Pulmonary artery endothelial cell (primary cell): ENCODE measurements around the gene LRRC39. TPM values are rescaled to one million over a fixed set of nuclear protein-coding genes. Genes with fewer than 3 reads are reported as not detected.
"Not testable (repeated sequence)": the region's sequence is repeated elsewhere in the genome, so short reads cannot be mapped to it uniquely, and the experiment has no call there.

Source experiments
- DNase-seq: peaks from one replicate; pipeline ENCODE4 v3.0.0-alpha.2; 2011; ENCODE audit warnings: low read depth, low spot score
- total RNA-seq: library from RNA; depleted of rRNA; stranded (reverse); fragments of >200 nt; gene quantifications from 2 replicates; pipeline ENCODE4 v1.2.3, GENCODE V29; 2014

LRRC39 gene
- 0.20 TPM in 1 of 2 replicates, not detected in the other for total RNA-seq

DNA sequence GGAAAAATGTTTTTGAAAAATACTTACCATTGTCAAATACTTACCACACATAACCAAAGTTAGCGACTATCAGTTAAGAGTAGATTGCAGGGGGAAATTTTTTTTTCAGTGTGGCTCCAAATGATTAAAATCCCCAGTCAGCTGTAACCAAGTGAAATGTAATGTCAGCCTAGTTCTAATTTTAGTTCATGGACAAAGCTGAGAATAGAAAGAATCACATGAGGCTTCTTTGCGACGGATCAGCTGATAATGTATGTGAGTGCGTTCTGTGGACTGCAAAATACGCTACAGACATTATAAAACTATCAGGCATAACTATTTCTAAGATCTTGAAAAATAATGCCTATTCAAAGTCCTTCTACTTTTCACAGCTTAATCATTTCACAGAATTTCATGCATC is at the start of gene LRRC39:
Gene LRRC39 (minus strand): TSS at position 166 of the 400 bp plus-strand sequence. CDS start 9,740 bp downstream, outside the sequence.
- no peak for DNase-seq

DNA sequence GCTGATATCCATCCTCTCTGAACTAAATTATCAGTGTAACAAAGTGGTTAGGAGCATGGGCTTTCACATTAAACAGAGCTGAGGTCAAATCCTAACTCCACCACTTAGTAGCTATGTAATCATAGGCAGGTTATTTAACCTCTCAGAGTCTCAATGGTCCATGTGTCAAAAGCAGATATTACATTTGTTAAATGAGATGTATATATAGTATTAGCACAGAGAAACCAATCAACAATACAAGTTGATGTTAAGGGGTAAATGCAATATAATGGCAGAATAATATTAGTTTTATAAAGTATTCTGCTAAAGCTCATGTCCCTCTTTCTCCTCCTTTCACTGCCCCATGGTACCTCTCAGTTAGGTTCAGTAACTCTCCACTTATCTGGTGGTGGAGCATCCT is 44.4 kb upstream of the LRRC39 start:
- DNase-seq, result no peak

DNA sequence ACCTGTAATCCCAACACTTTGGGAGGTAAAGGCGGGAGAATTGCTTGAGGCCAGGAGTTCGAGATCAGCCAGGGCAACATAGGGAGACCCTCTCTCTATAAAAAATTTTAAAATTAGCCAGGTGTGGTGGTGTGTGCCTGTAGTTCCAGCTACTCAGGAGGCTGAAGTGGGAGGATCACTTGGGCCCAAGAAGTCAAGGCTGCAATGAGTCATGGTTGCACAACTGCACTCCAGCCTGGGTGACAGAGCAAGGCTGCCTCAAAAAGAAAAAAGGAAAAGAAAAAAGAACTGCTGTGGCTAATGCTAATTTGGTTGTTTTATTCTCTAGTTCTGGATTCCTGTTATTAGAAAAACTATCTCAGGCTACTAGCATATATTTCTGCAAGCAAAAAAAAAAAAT is 41.8 kb upstream of the LRRC39 start:
- DNase-seq, result no peak

DNA sequence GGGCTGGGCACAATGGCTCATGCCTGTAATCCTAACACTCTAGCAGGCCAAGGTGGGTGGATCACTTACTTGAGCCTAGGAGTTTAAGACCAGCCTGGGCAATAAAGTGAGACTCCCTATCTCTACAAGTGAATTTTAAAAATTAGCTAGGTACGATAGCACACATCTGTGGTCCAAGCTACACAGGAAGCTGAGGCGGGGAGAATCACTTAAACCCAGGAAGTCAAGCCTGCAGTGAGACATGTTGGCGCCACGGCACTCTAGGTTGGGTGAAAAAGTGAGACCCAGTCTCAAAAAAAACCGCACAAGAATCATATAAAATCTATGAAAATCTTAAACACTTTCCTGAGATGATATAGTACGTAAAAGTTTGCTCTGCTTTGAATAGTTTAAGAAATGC is 41.4 kb upstream of the LRRC39 start:
- DNase-seq, result no peak

DNA sequence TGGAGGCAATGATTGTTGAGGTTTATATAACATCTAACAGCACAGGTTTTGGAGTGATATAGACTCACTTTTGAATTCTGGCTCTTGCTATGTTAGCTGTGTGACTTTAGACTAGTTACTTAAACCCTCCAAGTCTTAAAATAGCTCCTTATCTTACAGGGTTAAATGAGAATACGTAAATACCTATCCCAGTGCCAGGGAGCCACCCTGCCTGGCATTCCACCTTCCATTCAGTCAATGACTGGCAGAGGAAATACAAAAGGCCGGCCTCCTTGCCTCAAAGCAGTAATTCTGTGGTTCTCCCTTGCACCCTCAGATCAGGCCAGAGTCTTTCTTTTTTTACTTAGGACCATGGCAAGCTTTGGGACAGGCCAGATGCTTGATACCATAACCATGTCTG is 39.8 kb upstream of the LRRC39 start:
- no peak for DNase-seq

DNA sequence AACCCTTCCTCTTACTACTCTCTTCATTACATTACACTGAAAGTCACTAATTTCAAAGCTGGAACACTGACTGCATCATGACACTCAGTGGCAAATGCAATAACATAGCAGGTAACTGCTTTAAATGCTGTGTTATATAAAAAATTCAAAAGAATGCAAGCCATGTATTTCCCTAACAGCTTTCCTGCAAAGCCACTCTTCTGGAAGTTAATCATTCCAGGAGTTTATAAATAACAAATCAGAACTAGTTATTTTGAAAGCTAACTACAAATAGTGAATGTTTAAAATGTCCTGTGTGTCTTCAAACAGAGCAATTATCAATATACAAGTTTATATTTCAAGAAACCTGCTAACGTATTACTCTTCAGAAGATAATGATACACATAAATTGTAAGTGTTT is 37.0 kb upstream of the LRRC39 start:
- DNase-seq, result no peak

DNA sequence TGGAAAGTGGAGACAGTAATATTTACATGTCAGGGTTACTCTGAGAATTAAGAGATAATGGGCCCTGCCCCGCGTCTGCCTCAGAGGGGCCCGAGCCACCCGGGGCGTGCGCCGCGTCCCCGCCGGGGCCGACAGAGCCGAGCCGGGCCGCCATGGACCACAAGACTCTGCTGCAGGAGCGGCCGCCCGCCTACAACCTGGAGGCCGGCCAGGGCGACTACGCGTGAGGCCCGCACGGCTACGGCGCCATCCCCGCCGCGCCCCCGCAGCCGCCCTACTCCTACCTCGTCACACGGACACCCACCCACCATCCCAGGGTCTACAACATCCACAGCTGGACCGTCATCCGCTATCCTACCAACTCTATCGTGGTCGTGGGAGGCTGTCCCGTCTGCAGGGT is 35.1 kb upstream of the LRRC39 start:
- no peak for DNase-seq

DNA sequence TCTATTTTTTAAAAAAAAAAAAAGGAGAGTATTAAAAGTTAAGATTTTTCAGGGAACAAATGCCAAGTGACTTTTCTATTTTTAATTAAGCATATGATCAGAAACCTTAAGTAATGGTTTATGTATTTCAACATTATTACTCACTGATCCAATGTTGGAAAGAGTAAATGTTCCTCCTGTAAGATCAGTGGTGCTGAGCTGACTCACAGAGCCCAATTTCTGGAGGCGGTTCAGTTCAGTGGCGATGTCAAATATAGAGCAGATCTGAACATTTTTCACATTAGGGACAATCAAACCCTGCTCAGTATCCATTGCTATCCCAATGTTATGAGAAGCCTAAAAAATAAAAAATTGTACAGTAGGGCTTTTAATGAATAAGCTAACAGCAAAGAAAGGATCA is 28.2 kb upstream of the LRRC39 start:
- DNase-seq, result no peak

DNA sequence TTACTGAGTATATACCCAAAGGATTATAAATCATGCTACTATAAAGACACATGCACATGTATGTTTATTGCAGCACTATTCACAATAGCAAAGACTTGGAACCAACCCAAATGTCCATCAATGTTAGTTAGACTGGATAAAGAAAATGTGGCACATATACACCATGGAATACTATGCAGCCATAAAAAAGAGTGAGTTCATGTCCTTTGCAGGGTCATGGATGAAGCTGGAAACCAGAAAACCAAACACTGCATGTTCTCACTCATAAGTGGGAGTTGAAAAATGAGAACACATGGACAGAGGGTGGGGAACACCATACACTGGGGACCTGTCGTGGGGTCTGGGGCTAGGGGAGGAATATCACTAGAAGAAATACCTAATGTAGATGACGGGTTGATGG is 27.5 kb upstream of the LRRC39 start:
- DNase-seq, result not testable (repeated sequence)

DNA sequence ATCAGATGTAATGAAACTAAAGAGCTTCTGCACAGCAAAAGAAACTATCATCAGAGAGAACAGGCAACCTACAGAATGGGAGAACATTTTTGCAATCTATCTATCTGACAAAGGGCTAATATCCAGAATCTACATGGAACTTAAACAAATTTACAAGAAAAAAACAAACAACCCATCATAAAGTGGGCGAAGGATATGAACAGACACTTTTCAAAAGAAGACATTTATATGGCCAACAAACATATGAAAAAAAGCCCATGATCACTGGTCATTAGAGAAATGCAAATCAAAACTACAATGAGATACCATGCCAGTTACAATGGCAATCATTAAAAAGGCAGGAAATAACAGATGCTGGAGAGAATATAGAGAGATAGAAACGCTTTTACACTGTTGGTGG is 27.0 kb upstream of the LRRC39 start:
- DNase-seq, result not testable (repeated sequence)

DNA sequence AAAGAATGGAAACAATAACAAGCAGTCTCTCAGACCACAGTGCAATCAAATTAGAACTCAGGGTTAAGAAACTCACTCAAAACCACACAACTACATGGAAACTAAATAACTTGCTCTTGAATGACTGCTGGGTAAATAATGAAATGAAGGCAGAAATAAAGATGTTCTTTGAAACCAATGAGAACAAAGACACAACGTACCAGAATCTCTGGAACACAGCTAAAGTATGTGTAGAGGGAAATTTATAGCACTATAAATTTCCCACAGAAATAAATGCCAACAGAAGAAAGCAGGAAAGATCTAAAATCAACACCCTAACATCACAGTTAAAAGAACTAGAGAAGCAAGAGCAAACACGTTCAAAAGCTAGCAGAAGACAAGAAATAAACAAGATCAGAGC is 24.6 kb upstream of the LRRC39 start:
- DNase-seq, result not testable (repeated sequence)

DNA sequence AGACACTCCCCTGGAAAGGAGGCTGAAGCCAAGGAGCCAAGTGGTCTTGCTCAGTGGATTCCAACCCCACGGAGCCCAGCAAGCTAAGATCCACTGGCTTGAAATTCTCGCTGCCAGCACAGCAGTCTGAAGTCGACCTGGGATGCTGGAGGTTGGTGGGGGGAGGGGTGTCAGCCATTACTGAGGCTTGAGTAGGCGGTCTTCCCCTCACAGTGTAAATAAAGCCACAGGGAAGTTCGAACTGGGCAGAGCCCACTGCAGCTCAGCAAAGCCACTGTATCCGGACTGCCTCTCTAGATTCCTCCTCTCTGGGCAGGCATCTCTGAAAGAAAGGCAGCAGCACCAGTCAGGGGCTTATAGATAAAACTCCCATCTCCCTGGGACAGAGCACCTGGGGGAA is 22.0 kb upstream of the LRRC39 start:
- DNase-seq, result not testable (repeated sequence)

DNA sequence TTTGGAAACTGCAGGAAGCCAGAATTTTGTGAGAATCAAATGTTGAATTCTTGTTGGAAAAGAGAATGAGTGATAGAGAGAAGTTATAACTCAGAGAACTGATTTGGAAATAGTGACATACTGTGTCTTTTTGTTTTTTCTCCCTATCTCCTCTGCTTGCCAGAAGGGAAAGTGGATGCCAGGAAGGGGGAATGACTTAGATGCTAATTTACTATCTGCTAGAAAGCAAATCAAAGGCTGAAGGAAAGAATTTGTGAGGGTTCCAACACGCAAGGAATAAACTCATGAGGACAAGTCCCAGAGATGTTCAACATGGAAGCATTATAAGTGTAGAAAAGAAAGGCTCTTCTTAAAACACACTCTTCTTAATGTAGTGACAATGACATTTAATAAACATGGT is 20.5 kb upstream of the LRRC39 start:
- no peak for DNase-seq

DNA sequence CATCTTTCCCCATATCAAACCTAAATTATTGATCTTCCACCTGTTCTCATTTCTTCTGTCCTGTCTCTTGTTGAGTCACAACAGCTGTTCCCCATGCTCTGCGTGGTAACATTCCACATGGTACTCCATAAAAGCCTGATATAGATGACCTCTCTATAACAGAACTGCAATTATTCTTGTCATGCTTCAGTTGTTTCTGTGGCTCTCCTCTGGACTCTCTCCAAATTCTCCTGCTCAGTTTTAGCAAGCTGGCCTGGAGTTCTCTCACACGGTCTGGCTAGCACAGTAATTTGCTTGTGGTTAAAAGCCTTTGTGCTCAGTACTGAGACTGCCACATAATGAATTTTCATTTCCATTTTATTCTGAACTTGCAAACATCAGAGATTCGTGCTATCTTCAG is 10.6 kb upstream of the LRRC39 start:
- no peak for DNase-seq

DNA sequence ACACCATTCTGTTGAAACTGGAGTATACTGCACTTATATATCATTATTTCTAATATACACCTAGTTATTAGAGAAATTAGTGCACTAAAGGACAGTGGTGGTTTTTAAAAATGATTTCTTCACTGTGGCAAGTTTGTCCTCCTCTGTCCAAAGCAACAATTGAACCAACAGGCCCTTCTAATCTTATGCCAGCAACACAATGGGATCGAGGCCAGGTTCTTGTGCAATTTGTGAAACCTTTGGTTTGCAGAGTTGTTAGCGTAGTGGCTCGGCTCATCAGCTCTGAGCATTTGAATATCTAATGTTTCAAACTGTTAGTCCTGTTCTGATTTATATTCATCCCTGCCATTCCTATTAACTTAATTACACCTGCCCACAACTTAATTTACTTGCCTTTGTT is 9.9 kb upstream of the LRRC39 start:
- DNase-seq, result no peak

DNA sequence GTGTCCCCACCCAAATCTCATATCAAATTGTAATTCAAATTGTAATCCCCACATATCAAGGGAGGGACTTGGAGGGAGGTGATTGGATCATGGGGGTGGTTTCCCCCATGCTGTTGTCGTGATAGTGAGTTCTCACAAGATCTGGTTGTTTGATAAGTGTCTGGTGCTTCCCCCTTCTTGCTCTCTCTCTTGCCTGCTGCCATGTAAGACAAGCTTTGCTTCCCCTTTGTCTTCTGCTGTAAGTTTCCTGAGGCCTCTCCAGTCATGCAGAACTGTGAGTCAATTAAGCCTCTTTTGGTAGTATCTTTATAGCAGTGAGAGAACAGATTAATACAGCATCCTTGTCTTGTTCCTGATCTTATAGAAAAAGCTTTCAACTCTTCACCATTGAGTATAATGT is 6.5 kb upstream of the LRRC39 start:
- no peak for DNase-seq

DNA sequence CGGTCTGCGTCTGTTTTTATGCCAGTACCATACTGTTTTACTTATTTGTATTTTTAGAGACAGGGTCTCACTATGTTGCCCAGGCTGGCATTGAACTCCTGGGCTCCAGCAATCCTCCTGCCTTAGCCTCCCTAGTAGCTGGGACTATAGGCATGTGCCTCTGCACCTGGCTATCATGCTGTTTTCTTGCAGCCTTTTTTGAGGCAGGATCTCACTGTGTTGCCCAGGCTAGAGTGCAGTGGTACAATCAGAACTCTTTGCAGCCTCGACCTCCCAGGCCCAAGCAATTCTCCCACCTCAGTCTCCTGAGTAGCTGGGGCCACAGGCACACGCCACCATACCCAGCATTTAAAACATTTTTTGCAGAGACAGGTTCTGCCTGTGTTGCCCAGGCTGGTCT is 5.3 kb upstream of the LRRC39 start:
- no peak for DNase-seq

DNA sequence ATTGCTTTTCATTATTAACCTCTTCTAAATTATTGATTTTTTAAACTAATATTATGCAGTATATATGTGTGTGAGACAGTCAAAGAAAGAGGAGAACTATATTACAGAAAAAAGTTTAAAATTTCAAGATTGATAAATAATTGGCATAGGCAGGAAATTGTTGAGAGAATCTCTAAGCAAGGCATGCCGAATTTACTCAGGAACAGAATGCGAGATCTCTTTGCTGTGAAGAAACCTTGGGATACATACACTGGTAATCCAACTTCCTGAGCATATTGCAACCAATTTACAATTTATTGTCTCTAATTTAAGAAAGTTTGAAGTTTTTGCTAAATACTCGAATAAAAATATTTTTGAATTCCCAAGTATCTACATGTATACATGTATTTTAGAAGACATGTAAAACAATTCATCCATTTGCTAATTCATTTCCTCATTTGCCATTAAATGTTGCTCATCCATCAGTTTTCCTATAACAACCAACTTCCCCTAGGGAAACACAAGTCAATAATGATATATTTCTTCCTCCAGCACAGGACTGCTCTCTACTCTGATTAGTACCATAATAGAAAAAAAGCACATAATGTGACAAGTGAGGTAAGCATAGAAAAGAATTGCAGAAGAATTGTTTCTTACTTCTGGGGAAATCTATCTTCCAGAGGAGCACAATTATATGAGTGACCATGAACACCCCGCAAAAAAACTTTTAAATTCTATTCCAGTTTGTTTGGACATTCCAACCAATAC is 588 bp downstream of the LRRC39 start:
- no peak for DNase-seq

DNA sequence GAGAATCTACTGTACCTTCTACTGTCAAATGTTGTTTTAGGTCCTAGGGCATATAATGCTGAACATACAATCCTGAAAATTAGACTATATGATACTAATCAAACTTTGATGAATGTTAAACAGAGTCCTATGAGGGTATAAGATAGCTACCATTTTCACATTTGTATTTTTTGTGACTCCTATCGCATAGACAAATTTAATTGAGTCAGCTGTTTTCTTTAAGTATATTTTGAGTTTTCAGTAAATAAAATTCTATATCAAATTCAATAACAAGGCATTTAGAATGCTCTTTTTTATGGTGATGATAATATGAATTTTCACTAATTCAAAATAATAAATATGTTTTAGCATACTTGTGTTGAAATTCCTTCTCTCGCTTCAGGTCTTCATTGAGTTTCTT is 10.0 kb downstream of the LRRC39 start:
- DNase-seq, result no peak

DNA sequence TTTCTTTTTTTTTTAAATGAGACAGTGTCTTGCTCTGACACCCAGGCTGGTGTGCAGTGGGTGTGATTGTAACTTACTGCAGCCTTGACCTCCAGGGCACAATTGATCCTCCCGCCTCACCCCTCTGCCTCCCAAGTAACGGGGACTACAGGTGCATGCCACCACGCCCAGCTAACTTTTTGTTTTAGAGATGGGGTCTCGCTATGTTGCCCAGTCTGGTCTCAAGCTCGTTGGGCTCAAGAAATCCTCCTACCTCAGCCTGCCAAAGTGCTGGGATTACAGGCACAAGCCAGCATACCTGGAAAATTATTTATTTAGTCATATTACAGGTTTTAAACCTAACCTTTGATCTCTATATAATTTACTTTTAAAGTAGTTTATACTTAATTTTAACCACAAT is 13.4 kb downstream of the LRRC39 start:
- no peak for DNase-seq

DNA sequence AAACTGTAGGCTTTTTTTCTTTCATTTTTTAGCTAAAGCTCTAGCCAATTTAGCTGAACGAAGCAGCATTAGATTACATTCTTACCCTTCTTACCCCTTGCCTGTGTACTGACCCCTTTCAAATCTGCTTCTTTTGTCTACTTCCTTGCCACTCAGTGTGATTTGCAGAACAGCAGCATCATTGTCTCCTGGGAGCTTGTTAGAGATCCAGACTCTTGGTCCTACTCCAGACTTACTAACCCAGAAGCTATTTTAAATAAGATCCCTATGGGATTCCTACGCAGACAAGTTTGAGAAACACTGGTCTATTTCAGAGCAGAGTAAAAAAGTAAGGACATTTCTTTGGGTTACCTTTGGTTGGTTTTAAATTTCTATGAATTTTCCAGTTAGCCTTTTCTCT is 13.8 kb downstream of the LRRC39 start:
- no peak for DNase-seq

DNA sequence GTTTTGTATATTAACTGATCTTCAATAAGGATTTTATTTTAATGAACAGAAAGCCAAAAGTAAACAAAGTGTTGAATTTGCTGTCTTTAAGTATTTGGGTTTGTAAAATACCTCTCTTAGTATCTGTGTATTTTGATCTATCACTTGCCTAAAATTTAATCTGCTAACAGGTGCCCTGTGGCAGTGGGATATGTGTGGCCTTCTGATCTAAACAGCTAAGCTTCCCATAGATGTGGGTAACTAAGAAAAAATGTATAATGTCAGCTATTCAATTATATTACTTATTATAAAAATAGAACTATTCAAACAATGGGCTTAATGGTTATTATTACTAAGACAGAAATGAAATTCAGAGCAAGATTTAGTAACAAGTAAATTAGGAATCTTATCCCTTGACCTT is 15.2 kb downstream of the LRRC39 start:
- DNase-seq, result no peak

DNA sequence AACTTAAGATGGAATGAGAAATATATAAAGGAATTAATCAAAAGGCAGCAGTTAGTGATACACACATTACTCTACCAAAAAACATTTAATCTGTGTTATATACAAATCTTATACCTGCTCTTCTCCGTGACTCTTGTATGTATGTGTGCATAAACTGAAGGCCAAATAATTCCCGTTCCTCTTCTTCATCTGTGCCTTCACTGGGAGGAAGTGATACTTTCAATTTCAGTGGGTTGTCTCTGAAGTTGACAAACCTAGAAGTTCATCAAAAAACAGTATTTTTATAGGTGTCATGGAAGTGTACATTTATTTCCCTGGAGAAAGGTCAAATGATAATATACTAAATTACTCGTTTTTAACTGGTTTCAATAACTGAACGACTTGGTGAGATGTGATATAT is 25.8 kb downstream of the LRRC39 start:
- no peak for DNase-seq

DNA sequence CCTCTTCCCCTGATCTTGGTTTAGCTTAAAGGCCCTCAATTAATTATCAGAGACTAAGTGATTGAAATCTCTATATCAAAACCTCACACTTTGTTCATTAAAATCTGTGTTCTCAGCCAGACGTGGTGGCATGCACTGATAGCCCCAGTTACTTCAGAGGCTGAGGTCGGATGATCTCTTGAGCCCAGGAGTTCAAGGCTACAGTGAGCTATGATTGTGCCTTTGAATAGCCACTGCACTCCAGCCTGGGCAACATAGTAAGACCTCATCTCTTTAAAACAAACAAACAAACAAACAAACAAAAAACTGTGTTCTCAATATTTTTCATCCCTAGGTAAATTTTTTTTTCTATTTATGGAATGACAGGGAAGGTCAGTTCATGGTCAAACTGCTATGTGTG is 26.4 kb downstream of the LRRC39 start:
- no peak for DNase-seq
